ENCODE measurements around the gene OSBPL5.

GRCh38 chr11:3166268-3167142, 1.4 kb upstream of the OSBPL5 start:
- TF ChIP-seq EZH2 (IDR thresholded peaks at IDR 0.05; ENCODE audit: borderline replicate concordance, low read depth, low read length) (no peak), ELK1 (CRISPR knock-in tag; IDR thresholded peaks at IDR 0.05) (no peak), CTCF (IDR thresholded peaks at IDR 0.05 in 2 of 3, conservative IDR thresholded peaks at IDR 0.05 in 1 of 3; ENCODE audit: insufficient read depth in 2 of 3, low read depth in 1 of 3, low read length in 3 of 3) (no peak)
